Fibroblast of lung (primary cell): ENCODE data around the gene RDH14.

Experiments used
- CTCF ChIP-seq, 2 donors: IDR thresholded peaks in 1 of 2; conservative IDR thresholded peaks in 1 of 2; 1 replicate in 1 of 2; 2 replicates in 1 of 2; pipeline ENCODE4 v1.5.1; 2011 to 2012; ENCODE audit warnings: low read length in 2 of 2, control low read depth in 1 of 2, inconsistent platforms in 1 of 2, low read depth in 1 of 2, mild to moderate bottlenecking in 1 of 2
- EZH2 ChIP-seq: IDR thresholded peaks from 2 replicates; pipeline ENCODE4 v1.5.1; 2012; ENCODE audit warnings: low read length, control low read depth, mild to moderate bottlenecking; ENCODE audit errors: missing control alignments

- TF ChIP-seq CTCF (conservative IDR thresholded peaks at IDR 0.05 in 1 of 2, IDR thresholded peaks at IDR 0.05 in 1 of 2; ENCODE audit: low read depth in 1 of 2, low read length in 2 of 2) (no peak), EZH2 (no peak)
Observed at GRCh38 chr2:18560031-18560796, at the start of gene RDH14.
